Urinary bladder (tissue), 4 donors: ENCODE measurements around the gene LENEP. TPM values are rescaled to one million over a fixed set of nuclear protein-coding genes. Genes with fewer than 3 reads are reported as not detected.

Source experiments
- DNase-seq: peaks from one replicate; pipeline ENCODE4 v3.0.0-alpha.2; 2015; ENCODE audit errors: extremely low spot score
- H3K27ac ChIP-seq: one replicate; pipeline ENCODE4 v1.5.1; 2013; ENCODE audit warnings: low read depth, mild to moderate bottlenecking, moderate library complexity
- H3K36me3 ChIP-seq: one replicate; pipeline ENCODE4 v1.6.1; 2013; ENCODE audit warnings: mild to moderate bottlenecking, moderate library complexity; ENCODE audit not compliant: insufficient read depth
- H3K4me1 ChIP-seq: one replicate; pipeline ENCODE4 v1.6.1; 2013; ENCODE audit warnings: mild to moderate bottlenecking, moderate library complexity; ENCODE audit not compliant: insufficient read depth
- H3K4me3 ChIP-seq: one replicate; pipeline ENCODE4 v1.5.1; 2013; ENCODE audit warnings: low read depth, low read length
- WGBS: extraction: QIAGEN DNeasy Blood & Tissue Kit; methylation state at CpG from one replicate; pipeline ENCODE4 v1.1.7; 2013; 5-methylcytosine and 5-hydroxymethylcytosine counted together
- polyA plus RNA-seq: library from polyadenylated mRNA; stranded (reverse); fragments of 200-250 nt; gene quantifications from one replicate; pipeline ENCODE4 v1.2.3, GENCODE V29; 2013
- total RNA-seq: library from RNA; depleted of rRNA; stranded (reverse); fragments of >200 nt; gene quantifications from one replicate; pipeline ENCODE4 v1.2.3, GENCODE V29; 2014
- donor health status: healthy with polysubstance abuse.
- donor health status: healthy.

The LENEP gene
- total and polyA plus RNA-seq, 2 donors, result not detected

- 87% methylated on average over 7 of the region's 7 CpGs for WGBS
- no peaks in the 10 kb centered on the region for H3K4me1 ChIP-seq
- peaks cover 4% of the 10 kb centered on the region for H3K36me3 ChIP-seq
- DNase-seq, result no peak
- no peak overlapping the region for H3K4me3 ChIP-seq
- H3K27ac ChIP-seq, result no peak overlapping the region
Observed at GRCh38 chr1:154966111-154966510, 27.3 kb upstream of the LENEP start.

- no peak for DNase-seq
- no peak overlapping the region for H3K4me3 ChIP-seq
- H3K36me3 ChIP-seq, result peaks cover 4% of the 10 kb centered on the region
- H3K4me1 ChIP-seq, result no peaks in the 10 kb centered on the region
- H3K27ac ChIP-seq, result no peak overlapping the region
- 85% methylated on average over 5 of the region's 5 CpGs for WGBS
Observed at GRCh38 chr1:154967331-154967950, 25.9 kb upstream of the LENEP start.

- Histone ChIP-seq H3K4me3 (no peak overlapping the region), H3K4me1 (no peaks in the 10 kb centered on the region), H3K27ac (no peak overlapping the region), H3K36me3 (peaks cover 4% of the 10 kb centered on the region)
- no peak for DNase-seq
- WGBS, result 89% methylated on average over 3 of the region's 3 CpGs
Observed at GRCh38 chr1:154968731-154969130, 24.7 kb upstream of the LENEP start.

- Histone ChIP-seq H3K4me1 (no peaks in the 10 kb centered on the region), H3K36me3 (peaks cover 4% of the 10 kb centered on the region), H3K27ac (no peak overlapping the region), H3K4me3 (no peak overlapping the region)
- 36% methylated on average over 5 of the region's 5 CpGs for WGBS
- DNase-seq, result no peak
Observed at GRCh38 chr1:154969246-154969645, 24.1 kb upstream of the LENEP start.

GRCh38 chr1:154969860-154970452 is 23.4 kb upstream of the LENEP start:
- no peaks in the 10 kb centered on the region for H3K4me1 ChIP-seq
- H3K36me3 ChIP-seq, result peaks cover 4% of the 10 kb centered on the region
- peak overlapping the region; percentile 66 for H3K27ac ChIP-seq
- 19% methylated on average over 22 of the region's 22 CpGs for WGBS
- no peak for DNase-seq
- H3K4me3 ChIP-seq, result peak overlapping the region; percentile 29

GRCh38 chr1:154970631-154971340 is 22.6 kb upstream of the LENEP start, which contains the start of gene SHC1:
Gene SHC1 (minus strand): TSS chr1:154970747. CDS start chr1:154970526, 221 bp downstream.
- peak within 1 kb of the TSS; percentile 90 for H3K27ac ChIP-seq
- no peaks in the 10 kb centered on the region for H3K4me1 ChIP-seq
- DNase-seq, result peak; percentile 90
- peak within 1 kb of the TSS; percentile 29 for H3K4me3 ChIP-seq
- no peaks in the 10 kb centered on the region for H3K36me3 ChIP-seq
- WGBS, result 7% methylated on average over 15 of the region's 15 CpGs

GRCh38 chr1:154971341-154971998 is 21.9 kb upstream of the LENEP start:
- no peaks in the 10 kb centered on the region for H3K36me3 ChIP-seq
- DNase-seq, result no peak
- 53% methylated on average over 10 of the region's 10 CpGs for WGBS
- no peaks in the 10 kb centered on the region for H3K4me1 ChIP-seq
- H3K27ac ChIP-seq, result peak overlapping the region; percentile 90
- H3K4me3 ChIP-seq, result no peak overlapping the region

- Histone ChIP-seq H3K4me1 (no peaks in the 10 kb centered on the region), H3K27ac (peak overlapping the region; percentile 72), H3K36me3 (no peaks in the 10 kb centered on the region), H3K4me3 (no peak overlapping the region)
- WGBS, result 42% methylated on average over 3 of the region's 3 CpGs
- no peak for DNase-seq
Observed at GRCh38 chr1:154972213-154972516, 21.2 kb upstream of the LENEP start.

- WGBS, result 17% methylated on average over 18 of the region's 18 CpGs
- Histone ChIP-seq H3K36me3 (no peaks in the 10 kb centered on the region), H3K27ac (peak overlapping the region; percentile 72), H3K4me1 (no peaks in the 10 kb centered on the region), H3K4me3 (no peak overlapping the region)
- no peak for DNase-seq
Observed at GRCh38 chr1:154972517-154973343, 20.7 kb upstream of the LENEP start.

GRCh38 chr1:154973344-154974101 is 19.9 kb upstream of the LENEP start:
- no peaks in the 10 kb centered on the region for H3K4me1 ChIP-seq
- DNase-seq, result peak; percentile 95
- H3K36me3 ChIP-seq, result no peaks in the 10 kb centered on the region
- peak overlapping the region; percentile 53 for H3K4me3 ChIP-seq
- H3K27ac ChIP-seq, result peak overlapping the region; percentile 94
- 4% methylated on average over 37 of the region's 37 CpGs for WGBS

GRCh38 chr1:154974102-154974807 is 19.1 kb upstream of the LENEP start, which contains the start of gene CKS1B:
Gene CKS1B (plus strand): TSS chr1:154974681. CDS start chr1:154974746, 65 bp downstream.
- WGBS, result under 1% methylated on average over 47 of the region's 47 CpGs
- H3K4me3 ChIP-seq, result peak within 1 kb of the TSS; percentile 54
- H3K27ac ChIP-seq, result peak within 1 kb of the TSS; percentile 94
- peak; percentile 100 for DNase-seq
- H3K36me3 ChIP-seq, result no peaks in the 10 kb centered on the region
- no peaks in the 10 kb centered on the region for H3K4me1 ChIP-seq

GRCh38 chr1:154974808-154975408 is 18.5 kb upstream of the LENEP start:
- Histone ChIP-seq H3K4me3 (peak overlapping the region; percentile 54), H3K36me3 (no peaks in the 10 kb centered on the region), H3K27ac (peak overlapping the region; percentile 94), H3K4me1 (no peaks in the 10 kb centered on the region)
- peak; percentile 98 for DNase-seq
- under 1% methylated on average over 30 of the region's 30 CpGs for WGBS
